ENCODE data around the gene CACNG3.

DNA sequence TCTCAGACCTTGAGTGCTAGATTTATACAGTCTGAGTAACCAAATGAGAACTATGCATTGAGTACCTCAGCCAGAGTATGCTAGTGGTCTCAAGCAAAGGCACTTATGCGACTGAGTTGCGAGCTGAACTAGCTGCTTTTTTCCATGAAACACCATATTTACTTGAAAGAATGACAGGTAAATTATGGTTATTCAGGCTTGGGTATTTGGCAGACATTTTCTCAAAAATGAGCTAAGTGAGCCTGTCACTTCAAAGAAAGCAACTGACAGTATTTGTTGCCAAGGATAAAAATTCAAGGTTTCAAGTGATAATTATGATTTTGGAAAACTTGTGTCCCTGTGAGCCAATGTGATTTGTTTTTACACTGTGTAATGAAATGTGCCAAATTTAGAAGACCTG lies 19.3 kb downstream of the CACNG3 start:
- TF ChIP-seq ZNF740 (CRISPR knock-in tag; IDR thresholded peaks at IDR 0.05) = no peak
- no peak for TF ChIP-seq CBX2 (IDR thresholded peaks at IDR 0.05; ENCODE audit: low read depth, low read length)
- no peak for TF ChIP-seq CBX2 (CRISPR knock-in tag; IDR thresholded peaks at IDR 0.05; ENCODE audit: low read depth)
- no peak for TF ChIP-seq CTCF (CRISPR knock-in tag; IDR thresholded peaks at IDR 0.05)
- no peak for TF ChIP-seq MXD4 (CRISPR knock-in tag; IDR thresholded peaks at IDR 0.05)
- TF ChIP-seq, protein P1, sequence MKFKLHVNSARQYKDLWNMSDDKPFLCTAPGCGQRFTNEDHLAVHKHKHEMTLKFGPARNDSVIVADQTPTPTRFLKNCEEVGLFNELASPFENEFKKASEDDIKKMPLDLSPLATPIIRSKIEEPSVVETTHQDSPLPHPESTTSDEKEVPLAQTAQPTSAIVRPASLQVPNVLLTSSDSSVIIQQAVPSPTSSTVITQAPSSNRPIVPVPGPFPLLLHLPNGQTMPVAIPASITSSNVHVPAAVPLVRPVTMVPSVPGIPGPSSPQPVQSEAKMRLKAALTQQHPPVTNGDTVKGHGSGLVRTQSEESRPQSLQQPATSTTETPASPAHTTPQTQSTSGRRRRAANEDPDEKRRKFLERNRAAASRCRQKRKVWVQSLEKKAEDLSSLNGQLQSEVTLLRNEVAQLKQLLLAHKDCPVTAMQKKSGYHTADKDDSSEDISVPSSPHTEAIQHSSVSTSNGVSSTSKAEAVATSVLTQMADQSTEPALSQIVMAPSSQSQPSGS (CRISPR knock-in tag; IDR thresholded peaks at IDR 0.05) = no peak
- TF ChIP-seq EP300 (IDR thresholded peaks at IDR 0.05; ENCODE audit: low read depth in 2 of 2, low read length in 2 of 2) = no peak
- TF ChIP-seq EP300 (CRISPR knock-in tag; IDR thresholded peaks at IDR 0.05; ENCODE audit: borderline replicate concordance) = no peak
- TF ChIP-seq ADNP (CRISPR knock-in tag; IDR thresholded peaks at IDR 0.05) = no peak
- no peak for TF ChIP-seq JDP2 (CRISPR knock-in tag; IDR thresholded peaks at IDR 0.05; ENCODE audit: borderline replicate concordance)
- TF ChIP-seq GABPB1 (CRISPR knock-in tag; IDR thresholded peaks at IDR 0.05) = no peak
- TF ChIP-seq POLR2AphosphoS2 (IDR thresholded peaks at IDR 0.05; ENCODE audit: low read depth, low read length) = no peak
- TF ChIP-seq, protein P2, sequence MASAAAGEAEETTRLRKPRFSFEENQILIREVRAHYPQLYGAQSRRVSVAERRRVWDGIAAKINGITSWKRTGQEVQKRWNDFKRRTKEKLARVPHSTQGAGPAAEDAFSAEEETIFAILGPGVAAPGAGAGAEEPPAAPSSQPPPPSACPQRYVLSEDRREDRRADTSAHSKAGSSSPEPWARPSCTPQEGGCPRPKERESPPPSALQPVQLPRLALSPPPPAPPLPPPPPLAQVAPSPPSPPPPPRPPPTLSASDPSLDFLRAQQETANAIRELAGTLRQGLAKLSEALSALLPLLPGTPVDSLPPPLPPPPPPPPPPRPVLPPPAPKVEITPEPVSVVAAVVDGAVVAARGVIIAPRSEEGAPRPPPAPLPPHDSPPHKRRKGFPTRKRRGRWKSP (CRISPR knock-in tag; IDR thresholded peaks at IDR 0.05) = no peak
